Measurements from ENCODE around the gene COPS9. TPM values are rescaled to one million over a fixed set of nuclear protein-coding genes. Genes with fewer than 3 reads are reported as not detected.

COPS9 gene
- total RNA-seq, 1 experiment from 2014 or later = 134 TPM

DNA sequence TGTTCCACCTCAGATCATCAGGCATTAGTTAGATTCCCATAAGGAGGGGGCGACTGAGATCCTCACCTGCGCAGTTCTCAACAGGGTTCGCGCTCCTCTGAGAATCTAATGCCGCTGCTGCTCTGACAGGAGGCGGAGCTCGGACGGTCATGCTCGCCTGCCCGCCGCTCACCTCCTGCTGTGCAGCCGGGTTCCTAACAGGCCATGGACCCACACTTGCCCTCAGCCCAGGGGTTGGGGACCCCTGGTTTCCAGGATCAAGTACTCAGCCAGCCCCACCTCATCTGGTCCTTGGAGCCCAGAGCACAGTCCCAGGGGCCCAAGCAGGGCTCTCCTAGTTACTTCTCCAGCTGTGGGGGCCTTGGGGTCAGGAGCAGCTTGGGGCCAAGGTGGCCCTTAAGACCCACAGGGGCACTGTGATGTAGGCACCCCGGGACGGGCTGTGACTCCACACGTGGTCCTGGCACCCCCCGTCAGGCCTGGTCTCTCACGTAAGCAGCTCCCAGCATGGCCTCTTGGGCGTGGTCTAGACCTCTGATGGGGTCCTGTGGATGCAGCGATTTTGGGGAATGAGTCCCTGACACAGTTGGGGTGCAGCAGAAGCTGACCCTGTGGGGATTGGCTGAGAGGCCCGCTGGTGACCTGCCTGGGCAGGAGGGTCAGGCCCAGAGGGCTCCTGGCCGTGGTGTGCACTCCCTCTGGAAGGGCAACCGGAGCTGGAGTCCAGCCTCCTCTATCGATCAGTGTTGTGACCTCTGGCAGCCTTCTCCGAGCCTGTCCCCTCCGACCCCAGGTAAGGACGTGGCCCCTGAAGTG lies 32.6 kb upstream of the COPS9 start:
- Histone ChIP-seq H3K36me3 (ENCODE audit: control insufficient read depth, insufficient read depth, low read length) (no peaks in the 10 kb centered on the region), H3K27ac (ENCODE audit: low read length) (no peak overlapping the region), H3K4me3 (ENCODE audit: low read depth in 2 of 2, low read length in 2 of 2) (no peak overlapping the region), H3K27me3 (ENCODE audit: control insufficient read depth, insufficient read depth, low read length) (peaks cover 3% of the 10 kb centered on the region; the same call in 1 of the 2 replicates), H3K9me3 (ENCODE audit: control insufficient read depth, insufficient read depth, low read depth, low read length) (no peaks in the 10 kb centered on the region), H3K4me1 (ENCODE audit: control insufficient read depth, insufficient read depth, low read length) (no peaks in the 10 kb centered on the region)
- BruUV-seq (replicated peaks) = no TSS peak
- ChIA-PET POLR2A (no interaction called here), CTCF (no interaction called here)
- ATAC-seq = no peak
- in situ Hi-C loops (cut with HindIII; ENCODE audit: low pct_unique_long_range_greater_than_20kb, low sequenced_read_pairs) (no loop called here), intact Hi-C loops (cut with micrococcal nuclease; ENCODE audit: unreplicated experiment) (no loop called here)
- TF ChIP-seq SIN3A (IDR thresholded peaks at IDR 0.05; ENCODE audit: borderline replicate concordance, insufficient read depth, low read depth, low read length) (no peak), POLR2AphosphoS5 (IDR thresholded peaks at IDR 0.05; ENCODE audit: low read depth, low read length) (no peak), TCF7L2 (IDR thresholded peaks at IDR 0.05; ENCODE audit: low read depth, low read length) (no peak)
- TF ChIP-seq, protein P1, sequence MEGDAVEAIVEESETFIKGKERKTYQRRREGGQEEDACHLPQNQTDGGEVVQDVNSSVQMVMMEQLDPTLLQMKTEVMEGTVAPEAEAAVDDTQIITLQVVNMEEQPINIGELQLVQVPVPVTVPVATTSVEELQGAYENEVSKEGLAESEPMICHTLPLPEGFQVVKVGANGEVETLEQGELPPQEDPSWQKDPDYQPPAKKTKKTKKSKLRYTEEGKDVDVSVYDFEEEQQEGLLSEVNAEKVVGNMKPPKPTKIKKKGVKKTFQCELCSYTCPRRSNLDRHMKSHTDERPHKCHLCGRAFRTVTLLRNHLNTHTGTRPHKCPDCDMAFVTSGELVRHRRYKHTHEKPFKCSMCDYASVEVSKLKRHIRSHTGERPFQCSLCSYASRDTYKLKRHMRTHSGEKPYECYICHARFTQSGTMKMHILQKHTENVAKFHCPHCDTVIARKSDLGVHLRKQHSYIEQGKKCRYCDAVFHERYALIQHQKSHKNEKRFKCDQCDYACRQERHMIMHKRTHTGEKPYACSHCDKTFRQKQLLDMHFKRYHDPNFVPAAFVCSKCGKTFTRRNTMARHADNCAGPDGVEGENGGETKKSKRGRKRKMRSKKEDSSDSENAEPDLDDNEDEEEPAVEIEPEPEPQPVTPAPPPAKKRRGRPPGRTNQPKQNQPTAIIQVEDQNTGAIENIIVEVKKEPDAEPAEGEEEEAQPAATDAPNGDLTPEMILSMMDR (IDR thresholded peaks at IDR 0.05) = no peak
- TF ChIP-seq, protein P2, sequence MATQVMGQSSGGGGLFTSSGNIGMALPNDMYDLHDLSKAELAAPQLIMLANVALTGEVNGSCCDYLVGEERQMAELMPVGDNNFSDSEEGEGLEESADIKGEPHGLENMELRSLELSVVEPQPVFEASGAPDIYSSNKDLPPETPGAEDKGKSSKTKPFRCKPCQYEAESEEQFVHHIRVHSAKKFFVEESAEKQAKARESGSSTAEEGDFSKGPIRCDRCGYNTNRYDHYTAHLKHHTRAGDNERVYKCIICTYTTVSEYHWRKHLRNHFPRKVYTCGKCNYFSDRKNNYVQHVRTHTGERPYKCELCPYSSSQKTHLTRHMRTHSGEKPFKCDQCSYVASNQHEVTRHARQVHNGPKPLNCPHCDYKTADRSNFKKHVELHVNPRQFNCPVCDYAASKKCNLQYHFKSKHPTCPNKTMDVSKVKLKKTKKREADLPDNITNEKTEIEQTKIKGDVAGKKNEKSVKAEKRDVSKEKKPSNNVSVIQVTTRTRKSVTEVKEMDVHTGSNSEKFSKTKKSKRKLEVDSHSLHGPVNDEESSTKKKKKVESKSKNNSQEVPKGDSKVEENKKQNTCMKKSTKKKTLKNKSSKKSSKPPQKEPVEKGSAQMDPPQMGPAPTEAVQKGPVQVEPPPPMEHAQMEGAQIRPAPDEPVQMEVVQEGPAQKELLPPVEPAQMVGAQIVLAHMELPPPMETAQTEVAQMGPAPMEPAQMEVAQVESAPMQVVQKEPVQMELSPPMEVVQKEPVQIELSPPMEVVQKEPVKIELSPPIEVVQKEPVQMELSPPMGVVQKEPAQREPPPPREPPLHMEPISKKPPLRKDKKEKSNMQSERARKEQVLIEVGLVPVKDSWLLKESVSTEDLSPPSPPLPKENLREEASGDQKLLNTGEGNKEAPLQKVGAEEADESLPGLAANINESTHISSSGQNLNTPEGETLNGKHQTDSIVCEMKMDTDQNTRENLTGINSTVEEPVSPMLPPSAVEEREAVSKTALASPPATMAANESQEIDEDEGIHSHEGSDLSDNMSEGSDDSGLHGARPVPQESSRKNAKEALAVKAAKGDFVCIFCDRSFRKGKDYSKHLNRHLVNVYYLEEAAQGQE (IDR thresholded peaks at IDR 0.05; ENCODE audit: insufficient read depth in 1 of 2, low read depth in 2 of 2, low read length in 1 of 2) = no peak
- DNase-seq (ENCODE audit: low read depth, low spot score) = no peak

DNA sequence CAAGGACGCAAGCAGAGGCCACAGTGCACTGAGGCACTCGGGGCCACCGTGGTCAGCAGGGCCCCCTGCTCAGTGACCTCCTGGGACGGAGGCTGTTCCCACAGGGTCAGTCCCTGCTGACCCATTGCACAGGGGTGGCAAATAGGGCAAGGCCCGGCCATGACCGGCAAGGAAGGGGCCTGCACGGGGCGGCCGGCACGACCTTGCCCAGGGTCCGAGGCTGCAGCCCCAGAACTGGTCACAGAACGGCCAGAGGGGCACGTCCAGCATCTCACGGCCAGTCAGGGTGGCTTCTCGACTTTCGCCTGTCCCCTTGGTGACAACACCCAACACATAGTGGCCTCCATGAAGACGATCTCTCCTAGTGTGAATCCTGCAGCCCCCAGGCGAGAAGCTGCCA lies 31.9 kb upstream of the COPS9 start:
- Histone ChIP-seq H3K4me1 (ENCODE audit: control insufficient read depth, insufficient read depth, low read length) (no peaks in the 10 kb centered on the region), H3K9me3 (ENCODE audit: control insufficient read depth, insufficient read depth, low read depth, low read length) (no peaks in the 10 kb centered on the region), H3K4me3 (ENCODE audit: low read depth in 2 of 2, low read length in 2 of 2) (no peak overlapping the region), H3K27ac (ENCODE audit: low read length) (no peak overlapping the region), H3K27me3 (ENCODE audit: control insufficient read depth, insufficient read depth, low read length) (peaks cover 3% of the 10 kb centered on the region; the same call in 1 of the 2 replicates), H3K36me3 (ENCODE audit: control insufficient read depth, insufficient read depth, low read length) (no peaks in the 10 kb centered on the region)
- in situ Hi-C loops (cut with HindIII; ENCODE audit: low pct_unique_long_range_greater_than_20kb, low sequenced_read_pairs) = no loop called here
- intact Hi-C loops (cut with micrococcal nuclease; ENCODE audit: unreplicated experiment) = no loop called here
- TF ChIP-seq, protein P1 (IDR thresholded peaks at IDR 0.05) = no peak
- no peak for TF ChIP-seq SIN3A (IDR thresholded peaks at IDR 0.05; ENCODE audit: borderline replicate concordance, insufficient read depth, low read depth, low read length)
- TF ChIP-seq, protein P2 (IDR thresholded peaks at IDR 0.05; ENCODE audit: insufficient read depth in 1 of 2, low read depth in 2 of 2, low read length in 1 of 2) = no peak
- no peak for TF ChIP-seq TCF7L2 (IDR thresholded peaks at IDR 0.05; ENCODE audit: low read depth, low read length)
- TF ChIP-seq POLR2AphosphoS5 (IDR thresholded peaks at IDR 0.05; ENCODE audit: low read depth, low read length) = no peak
- ChIA-PET CTCF (no interaction called here), POLR2A (no interaction called here)
- DNase-seq (ENCODE audit: low read depth, low spot score) = no peak
- ATAC-seq = no peak
- BruUV-seq (replicated peaks) = no TSS peak
